SU-DHL-6 (cell line): ENCODE measurements around the gene ADK.

Source experiments
- H2AFZ ChIP-seq: fragments of 200-600 bp; sonication (generic); 2 replicates; pipeline ENCODE4 v1.6.1; 2014; ENCODE audit warnings: low read depth, mild to moderate bottlenecking, moderate library complexity, mixed read lengths, antibody characterized with exemption, low read length; ENCODE audit not compliant: severe bottlenecking
- H3F3A ChIP-seq: fragments of 200-600 bp; shearing (Covaris generic); 2 replicates; pipeline ENCODE4 v1.6.0; 2016; ENCODE audit warnings: antibody characterized with exemption, mild to moderate bottlenecking; ENCODE audit not compliant: insufficient read depth
- H3K27ac ChIP-seq: fragments of 200-600 bp; sonication (generic); 2 replicates; pipeline ENCODE4 v1.5.1; 2016; ENCODE audit warnings: low read depth, mild to moderate bottlenecking, low read length, moderate library complexity, mixed read lengths
- H3K27me3 ChIP-seq: fragments of 200-600 bp; sonication (generic), shearing (Covaris generic); 2 replicates; pipeline ENCODE4 v1.6.0; 2014; ENCODE audit warnings: mild to moderate bottlenecking, low read length
- H3K36me3 ChIP-seq: fragments of 200-600 bp; sonication (generic); 2 replicates; pipeline ENCODE4 v1.6.1; 2014; ENCODE audit warnings: mild to moderate bottlenecking, low read length, mixed read lengths
- H3K4me2 ChIP-seq: fragments of 300-600, 200-600 bp; shearing (Covaris generic), sonication (generic); 2 replicates; pipeline ENCODE4 v1.6.0; 2014; ENCODE audit warnings: low read length, low read depth, mild to moderate bottlenecking; ENCODE audit not compliant: poor library complexity, severe bottlenecking
- H3K4me3 ChIP-seq: fragments of 200-600 bp; sonication (generic); 2 replicates; pipeline ENCODE4 v1.5.1; 2014; ENCODE audit warnings: antibody characterized with exemption, low read length, mild to moderate bottlenecking, mixed read lengths; ENCODE audit not compliant: insufficient read depth, poor library complexity, severe bottlenecking
- H3K79me2 ChIP-seq: fragments of 200-600 bp; sonication (generic); 2 replicates; pipeline ENCODE4 v1.6.1; 2014; ENCODE audit warnings: mild to moderate bottlenecking, low read length, moderate library complexity; ENCODE audit not compliant: insufficient read depth
- H3K9ac ChIP-seq: fragments of 200-600 bp; sonication (generic); 2 replicates; pipeline ENCODE4 v1.7.0; 2014; ENCODE audit warnings: mild to moderate bottlenecking, low read length
- H3K9me2 ChIP-seq: fragments of 200-600 bp; sonication (generic); replicated peaks from 2 replicates; pipeline ENCODE4 v1.6.1; 2014; ENCODE audit warnings: low read length; ENCODE audit not compliant: insufficient read depth
- H3K9me3 ChIP-seq: fragments of 200-600 bp; sonication (generic); 2 replicates; pipeline ENCODE4 v1.6.1; 2014; ENCODE audit warnings: low read length, mixed read lengths; ENCODE audit not compliant: insufficient read depth
- H4K20me1 ChIP-seq: fragments of 200-600 bp; sonication (generic); 2 replicates; pipeline ENCODE4 v1.6.1; 2014; ENCODE audit warnings: low read depth, mild to moderate bottlenecking, antibody characterized with exemption, low read length, moderate library complexity, mixed read lengths
- EZH2phosphoT487 ChIP-seq: fragments of 200-600 bp; sonication (generic), shearing (Covaris generic); conservative IDR thresholded peaks from 2 replicates; pipeline ENCODE4 v1.6.1; 2018; ENCODE audit warnings: mild to moderate bottlenecking, antibody characterized with exemption, low read length, moderate library complexity, mixed read lengths
- TF ChIP-seq, protein P1 (sequence below): fragments of 200-600 bp; sonication (generic); IDR thresholded peaks from one replicate; pipeline ENCODE4 v1.5.1; 2017; ENCODE audit warnings: antibody characterized with exemption, mild to moderate bottlenecking, low read length, moderate library complexity; ENCODE audit not compliant: insufficient read depth, poor library complexity, severe bottlenecking

ADK gene

GRCh38 chr10:74406006-74406405, 255.0 kb downstream of the ADK start:
- Histone ChIP-seq H3K36me3 (0 out of 2 replicates have a peak, but pooled peaks cover 5% of the 10 kb centered on the region), H3K9me3 (no peaks in the 10 kb centered on the region), H3K4me3 (no peak overlapping the region), H3K9ac (no peak overlapping the region), H3F3A (no peaks in the 10 kb centered on the region), H2AFZ (no peak overlapping the region), H3K79me2 (no peaks in the 10 kb centered on the region), H3K9me2 (no peaks in the 10 kb centered on the region), H4K20me1 (no peaks in the 10 kb centered on the region), H3K27ac (no peak overlapping the region), H3K4me2 (no peak overlapping the region), H3K27me3 (no peaks in the 10 kb centered on the region)
- no peak for TF ChIP-seq EZH2phosphoT487
- TF ChIP-seq, protein P1, sequence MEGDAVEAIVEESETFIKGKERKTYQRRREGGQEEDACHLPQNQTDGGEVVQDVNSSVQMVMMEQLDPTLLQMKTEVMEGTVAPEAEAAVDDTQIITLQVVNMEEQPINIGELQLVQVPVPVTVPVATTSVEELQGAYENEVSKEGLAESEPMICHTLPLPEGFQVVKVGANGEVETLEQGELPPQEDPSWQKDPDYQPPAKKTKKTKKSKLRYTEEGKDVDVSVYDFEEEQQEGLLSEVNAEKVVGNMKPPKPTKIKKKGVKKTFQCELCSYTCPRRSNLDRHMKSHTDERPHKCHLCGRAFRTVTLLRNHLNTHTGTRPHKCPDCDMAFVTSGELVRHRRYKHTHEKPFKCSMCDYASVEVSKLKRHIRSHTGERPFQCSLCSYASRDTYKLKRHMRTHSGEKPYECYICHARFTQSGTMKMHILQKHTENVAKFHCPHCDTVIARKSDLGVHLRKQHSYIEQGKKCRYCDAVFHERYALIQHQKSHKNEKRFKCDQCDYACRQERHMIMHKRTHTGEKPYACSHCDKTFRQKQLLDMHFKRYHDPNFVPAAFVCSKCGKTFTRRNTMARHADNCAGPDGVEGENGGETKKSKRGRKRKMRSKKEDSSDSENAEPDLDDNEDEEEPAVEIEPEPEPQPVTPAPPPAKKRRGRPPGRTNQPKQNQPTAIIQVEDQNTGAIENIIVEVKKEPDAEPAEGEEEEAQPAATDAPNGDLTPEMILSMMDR = no peak

DNA sequence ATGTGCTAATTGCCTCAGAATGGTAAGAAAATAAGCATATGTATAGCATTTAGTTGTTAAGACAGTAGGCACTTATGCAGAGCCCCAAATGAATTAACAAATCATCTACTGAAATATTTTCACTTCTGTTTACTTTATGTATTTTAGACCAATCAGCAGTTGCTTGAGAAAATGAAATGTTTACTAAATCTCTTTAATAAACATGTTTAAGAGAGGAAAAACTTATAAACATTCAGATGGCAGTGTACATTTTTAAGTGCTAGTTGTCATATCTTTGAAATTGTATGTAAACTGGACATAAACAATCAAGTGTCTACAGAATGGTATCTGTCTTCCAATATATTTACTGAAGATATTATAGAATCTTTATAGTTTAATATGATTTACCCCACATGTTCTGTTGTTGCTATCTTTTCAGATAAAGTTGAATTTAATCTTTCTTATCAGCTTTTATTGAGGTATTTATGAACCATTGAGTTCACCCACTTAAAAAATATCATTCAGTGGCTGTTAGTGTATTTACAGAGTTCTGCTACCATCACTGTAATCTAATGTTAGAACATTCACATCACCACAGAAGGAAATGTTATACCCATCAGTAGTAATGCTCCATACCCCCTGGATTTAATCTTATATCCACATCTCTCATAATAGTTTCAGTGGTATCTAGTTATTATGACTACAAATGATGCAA, 264.3 kb downstream of the ADK start:
- Histone ChIP-seq H3K36me3 (no peaks in the 10 kb centered on the region), H3K9ac (no peak overlapping the region), H3F3A (no peaks in the 10 kb centered on the region; the same call in 1 of the 2 replicates), H3K9me2 (no peaks in the 10 kb centered on the region), H3K4me3 (no peak overlapping the region), H3K4me2 (no peak overlapping the region), H2AFZ (no peak overlapping the region), H3K27ac (no peak overlapping the region), H3K9me3 (no peaks in the 10 kb centered on the region), H3K79me2 (no peaks in the 10 kb centered on the region), H3K27me3 (no peaks in the 10 kb centered on the region), H4K20me1 (no peaks in the 10 kb centered on the region)
- TF ChIP-seq EZH2phosphoT487 = no peak
- TF ChIP-seq, protein P1 = no peak

DNA sequence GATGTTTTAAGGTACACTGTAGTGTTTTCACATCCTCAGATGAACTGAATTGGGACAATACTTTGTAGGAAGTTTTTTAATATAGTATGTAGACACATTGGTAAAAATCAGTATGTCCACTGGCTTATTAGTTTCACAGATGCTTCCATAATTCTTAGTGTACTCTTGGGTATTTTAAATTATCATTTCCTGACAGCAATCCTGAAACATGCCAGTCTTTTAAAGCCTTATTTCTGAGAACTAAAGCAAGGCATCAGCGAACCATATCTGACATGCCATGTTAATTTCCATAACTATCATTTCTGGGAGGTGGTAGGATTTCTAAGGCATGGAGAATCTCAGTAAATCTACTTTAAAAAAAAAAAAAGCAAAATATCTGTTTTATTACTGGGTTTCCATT, 266.4 kb downstream of the ADK start:
- Histone ChIP-seq H3F3A (no peaks in the 10 kb centered on the region; the same call in 1 of the 2 replicates), H3K4me3 (no peak overlapping the region), H3K27ac (no peak overlapping the region), H3K9ac (no peak overlapping the region), H4K20me1 (no peaks in the 10 kb centered on the region), H3K4me2 (no peak overlapping the region), H3K9me2 (no peaks in the 10 kb centered on the region), H2AFZ (no peak overlapping the region), H3K79me2 (no peaks in the 10 kb centered on the region), H3K9me3 (no peaks in the 10 kb centered on the region), H3K36me3 (no peaks in the 10 kb centered on the region), H3K27me3 (no peaks in the 10 kb centered on the region)
- no peak for TF ChIP-seq EZH2phosphoT487
- TF ChIP-seq, protein P1 = no peak
